ENCODE measurements around the gene MGLL.

MGLL gene

GRCh38 chr3:127754411-127755304, 67.7 kb downstream of the MGLL start:
- H3K4me3 ChIP-seq (ENCODE audit: low read depth, low read length): no peak overlapping the region
- TF ChIP-seq CTCF (IDR thresholded peaks at IDR 0.05; ENCODE audit: control insufficient read depth, extremely low read depth, insufficient read depth): no peak
- no peak for DNase-seq (ENCODE audit: low read depth)

GRCh38 chr3:127753898-127754410, 68.4 kb downstream of the MGLL start:
- TF ChIP-seq CTCF (IDR thresholded peaks at IDR 0.05; ENCODE audit: control insufficient read depth, extremely low read depth, insufficient read depth): no peak
- H3K4me3 ChIP-seq (ENCODE audit: low read depth, low read length): no peak overlapping the region
- no peak for DNase-seq (ENCODE audit: low read depth)

- no peak for TF ChIP-seq CTCF (IDR thresholded peaks at IDR 0.05; ENCODE audit: control insufficient read depth, extremely low read depth, insufficient read depth)
- no peak for DNase-seq (ENCODE audit: low read depth)
- H3K4me3 ChIP-seq (ENCODE audit: low read depth, low read length): no peak overlapping the region
Measured at GRCh38 chr3:127753338-127753737, 69.0 kb downstream of the MGLL start.

- no peak for DNase-seq (ENCODE audit: low read depth)
- no peak overlapping the region for H3K4me3 ChIP-seq (ENCODE audit: low read depth, low read length)
- no peak for TF ChIP-seq CTCF (IDR thresholded peaks at IDR 0.05; ENCODE audit: control insufficient read depth, extremely low read depth, insufficient read depth)
Measured at GRCh38 chr3:127751782-127752181, 70.5 kb downstream of the MGLL start.

GRCh38 chr3:127751163-127751621, 71.1 kb downstream of the MGLL start:
- no peak for TF ChIP-seq CTCF (IDR thresholded peaks at IDR 0.05; ENCODE audit: control insufficient read depth, extremely low read depth, insufficient read depth)
- DNase-seq (ENCODE audit: low read depth): no peak
- H3K4me3 ChIP-seq (ENCODE audit: low read depth, low read length): no peak overlapping the region

- DNase-seq (ENCODE audit: low read depth): no peak
- H3K4me3 ChIP-seq (ENCODE audit: low read depth, low read length): no peak overlapping the region
- TF ChIP-seq CTCF (IDR thresholded peaks at IDR 0.05; ENCODE audit: control insufficient read depth, extremely low read depth, insufficient read depth): no peak
Measured at GRCh38 chr3:127750226-127751031, 71.9 kb downstream of the MGLL start.

All from LNCaP clone FGC (cell line).